Left lung (tissue), 10 donors: ENCODE results near the gene CSGALNACT2. TPM values are rescaled to one million over a fixed set of nuclear protein-coding genes. Genes with fewer than 3 reads are reported as not detected.
A peak's percentile ranks its signal among the peaks of the same experiment; 100 is the strongest.

Source experiments
- ATAC-seq: fragments of 200-7000 bp; cut with Tn5 transposase; one replicate; pipeline ENCODE4 v1.9.1; 2020; ENCODE audit warnings: moderate library complexity
- DNase-seq, 4 donors: peaks; one replicate each; pipeline ENCODE4 v3.0.0-alpha.2; 2013 to 2020
- H3K27ac ChIP-seq, 2 donors: fragments of 200-600 bp; sonication (generic) in 1 of 2; one replicate each; pipeline versions ENCODE4 v1.5.0 to v1.8.0; 2020 to 2021
- H3K27me3 ChIP-seq, 2 donors: fragments of 200-600 bp; sonication (generic) in 1 of 2; one replicate each; pipeline versions ENCODE4 v1.5.0 to v1.8.0; 2020 to 2021
- H3K36me3 ChIP-seq, 2 donors: fragments of 200-600 bp; sonication (generic) in 1 of 2; one replicate each; pipeline versions ENCODE4 v1.5.0 to v1.8.0; 2020 to 2021
- H3K4me1 ChIP-seq, 2 donors: fragments of 200-600 bp; one replicate each; pipeline ENCODE4 v1.8.0; 2021
- H3K4me3 ChIP-seq, 2 donors: fragments of 200-600 bp; sonication (generic) in 1 of 2; one replicate each; pipeline versions ENCODE4 v1.5.0 to v1.8.0; 2020 to 2021; ENCODE audit warnings: mild to moderate bottlenecking in 1 of 2
- H3K9me3 ChIP-seq, 2 donors: fragments of 200-600 bp; sonication (generic) in 1 of 2; one replicate each; pipeline versions ENCODE4 v1.5.0 to v1.8.0; 2020 to 2021
- CTCF ChIP-seq, 2 donors: fragments of 200-600 bp; sonication (generic) in 1 of 2; IDR thresholded peaks; one replicate each; pipeline versions ENCODE4 v1.5.0 to v1.8.0; 2021; ENCODE audit warnings: antibody characterized with exemption in 2 of 2
- intact Hi-C, 2 donors: fragments of 100-400 bp; cut with DNase I; formaldehyde crosslinking; loops; one replicate each; pipeline versions ENCODE4 v1.11.2 to v1.14.2; 2022
- polyA plus RNA-seq, 6 donors: library from polyadenylated mRNA; unstranded; fragments of 120-200 nt; gene quantifications; one replicate each; pipeline ENCODE4 v1.2.1, GENCODE V29; 2013; ENCODE audit not compliant: insufficient read length in 6 of 6
- total RNA-seq, 2 donors: library from RNA; stranded (reverse); fragmentation: NEBNext Ultra II Directional; extraction: Animal tissue kit (Norgen Biotek cat#: 25700); gene quantifications; one replicate each; pipeline ENCODE4 v1.2.1, GENCODE V29; 2021
- donor health status: DM: no; HTN: yes; CAD: no.
- donor health status: DM: no; HTN: no; CAD: no.

CSGALNACT2 gene
- total and polyA plus RNA-seq, 8 donors = 31.4 to 45.0 (median 36.6) TPM

- peaks cover 6 to 12% of the 10 kb centered on the region in 2 donors for H3K4me1 ChIP-seq
- DNase-seq (peak in 2 of 4 donors; percentile 29 to 63), ATAC-seq (no peak)
- peak in 1 of 2 donors; percentile 28 for TF ChIP-seq CTCF (IDR thresholded peaks at IDR 0.05)
- H3K27ac ChIP-seq = no peak overlapping the region
- no peak overlapping the region for H3K4me3 ChIP-seq
- no peaks in the 10 kb centered on the region for H3K27me3 ChIP-seq
- peaks cover 0 to 10% of the 10 kb centered on the region in 2 donors for H3K36me3 ChIP-seq
- intact Hi-C loops = no loop called here
- no peaks in the 10 kb centered on the region for H3K9me3 ChIP-seq
Measured at GRCh38 chr10:43197834-43198681, 59.8 kb downstream of the CSGALNACT2 start.

GRCh38 chr10:43198682-43199005, 60.4 kb downstream of the CSGALNACT2 start:
- H3K4me3 ChIP-seq = no peak overlapping the region
- ATAC-seq (no peak), DNase-seq (no peak)
- no peak for TF ChIP-seq CTCF (IDR thresholded peaks at IDR 0.05)
- peaks cover 6 to 16% of the 10 kb centered on the region in 2 donors for H3K4me1 ChIP-seq
- intact Hi-C loops = no loop called here
- H3K27me3 ChIP-seq = no peaks in the 10 kb centered on the region
- H3K9me3 ChIP-seq = no peaks in the 10 kb centered on the region
- peaks cover 0 to 8% of the 10 kb centered on the region in 2 donors for H3K36me3 ChIP-seq
- H3K27ac ChIP-seq = no peak overlapping the region

- no peak for TF ChIP-seq CTCF (IDR thresholded peaks at IDR 0.05)
- Histone ChIP-seq H3K4me1 (peaks cover 6 to 16% of the 10 kb centered on the region in 2 donors), H3K36me3 (peaks cover 0 to 8% of the 10 kb centered on the region in 2 donors), H3K27ac (no peak overlapping the region), H3K9me3 (no peaks in the 10 kb centered on the region), H3K27me3 (no peaks in the 10 kb centered on the region), H3K4me3 (no peak overlapping the region)
- intact Hi-C loops = no loop called here
- DNase-seq (no peak), ATAC-seq (no peak)
Measured at GRCh38 chr10:43199088-43199683, 60.9 kb downstream of the CSGALNACT2 start.

GRCh38 chr10:43199684-43200537, 61.7 kb downstream of the CSGALNACT2 start:
- H3K4me1 ChIP-seq = peaks cover 6 to 16% of the 10 kb centered on the region in 2 donors
- DNase-seq = no peak
- TF ChIP-seq CTCF (IDR thresholded peaks at IDR 0.05) = no peak
- no peak for ATAC-seq
- H3K36me3 ChIP-seq = peaks cover 0 to 8% of the 10 kb centered on the region in 2 donors
- no peak overlapping the region for H3K27ac ChIP-seq
- no peaks in the 10 kb centered on the region for H3K27me3 ChIP-seq
- no peaks in the 10 kb centered on the region for H3K9me3 ChIP-seq
- intact Hi-C loops = no loop called here
- no peak overlapping the region for H3K4me3 ChIP-seq
